Hepatocyte (in vitro differentiated cells): ENCODE results near the gene AKAP6.

Experiments
- CTCF ChIP-seq: fragments of 200-600 bp; sonication (generic); IDR thresholded peaks from 2 replicates; pipeline ENCODE4 v1.5.1; 2016; ENCODE audit warnings: antibody characterized with exemption, mild to moderate bottlenecking; ENCODE audit not compliant: poor library complexity
- EZH2 ChIP-seq: fragments of 200-600 bp; sonication (generic); IDR thresholded peaks from 2 replicates; pipeline ENCODE4 v1.6.1; 2016; ENCODE audit warnings: antibody characterized with exemption, mild to moderate bottlenecking, borderline replicate concordance

DNA sequence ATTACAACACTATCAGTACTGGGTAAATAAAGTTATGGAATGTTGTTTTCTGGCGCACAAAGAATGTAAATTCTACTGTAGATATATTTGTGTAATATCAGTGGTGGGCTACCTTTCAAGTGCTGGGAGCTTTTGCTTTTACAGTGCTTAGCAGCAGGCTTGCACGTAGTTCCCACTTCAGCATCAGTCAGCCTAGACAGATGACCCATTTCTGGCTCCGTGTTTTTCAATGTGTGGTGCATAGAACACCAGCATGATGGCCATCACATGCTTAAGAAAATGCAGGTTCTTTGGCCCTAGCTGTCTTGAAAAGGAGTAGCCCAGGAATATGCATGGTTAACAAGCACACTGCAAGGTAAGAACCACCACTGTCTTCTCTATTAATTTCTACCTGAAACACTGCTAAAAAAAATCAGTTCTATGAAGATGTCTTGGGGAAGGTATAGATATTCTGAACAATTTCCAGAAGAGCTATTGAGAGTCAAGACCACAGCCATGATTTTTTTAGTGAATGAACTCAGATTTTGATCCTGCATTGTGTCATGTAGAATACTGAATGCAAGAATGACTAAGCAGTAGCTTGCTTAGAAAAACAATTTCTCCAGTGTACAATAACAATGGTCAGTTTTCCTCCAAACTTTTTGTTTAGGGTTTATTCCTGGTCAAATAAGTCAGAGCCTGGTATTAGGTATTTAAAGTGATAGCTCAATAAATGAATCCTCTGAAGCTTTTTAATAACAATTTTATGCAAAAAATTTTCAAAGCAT, 195.7 kb downstream of the AKAP6 start:
- no peak for TF ChIP-seq EZH2
- TF ChIP-seq CTCF: no peak
